Renal cortical epithelial cell (primary cell): Measurements from ENCODE around the gene MPPED2. TPM values are rescaled to one million over a fixed set of nuclear protein-coding genes. Genes with fewer than 3 reads are reported as not detected.
"Not testable (repeated sequence)": the region's sequence is repeated elsewhere in the genome, so short reads cannot be mapped to it uniquely, and the experiment has no call there.

ENCODE experiments used
- DNase-seq: peaks from one replicate; pipeline ENCODE4 v3.0.0-alpha.2; 2011; ENCODE audit warnings: low read depth
- total RNA-seq: library from RNA; depleted of rRNA; stranded (reverse); fragments of >200 nt; gene quantifications from 2 replicates; pipeline ENCODE4 v1.2.3, GENCODE V29; 2014

Gene MPPED2
- total RNA-seq, 1 donor from 2014 or later: 0.10 TPM

- peak; percentile 26 for DNase-seq
Measured at GRCh38 chr11:30579415-30580175, 6.6 kb downstream of the MPPED2 start.

GRCh38 chr11:30578406-30578805 is 7.7 kb downstream of the MPPED2 start:
- no peak for DNase-seq

- DNase-seq: no peak
Measured at GRCh38 chr11:30573951-30574350, 12.2 kb downstream of the MPPED2 start.

GRCh38 chr11:30568931-30569330 is 17.2 kb downstream of the MPPED2 start:
- no peak for DNase-seq

- no peak for DNase-seq
Measured at GRCh38 chr11:30567644-30568043, 18.5 kb downstream of the MPPED2 start.

- DNase-seq: no peak
Measured at GRCh38 chr11:30567120-30567519, 19.0 kb downstream of the MPPED2 start.

GRCh38 chr11:30566482-30566881 is 19.7 kb downstream of the MPPED2 start:
- no peak for DNase-seq

- DNase-seq: no peak
Measured at GRCh38 chr11:30565027-30565426, 21.1 kb downstream of the MPPED2 start.

- DNase-seq: no peak
Measured at GRCh38 chr11:30561691-30562415, 24.3 kb downstream of the MPPED2 start.

GRCh38 chr11:30560206-30561106 is 25.7 kb downstream of the MPPED2 start:
- peak; percentile 47 for DNase-seq

- no peak for DNase-seq
Measured at GRCh38 chr11:30559004-30559403, 27.1 kb downstream of the MPPED2 start.

GRCh38 chr11:30554587-30554986 is 31.6 kb downstream of the MPPED2 start:
- DNase-seq: not testable (repeated sequence)

GRCh38 chr11:30553521-30554110 is 32.5 kb downstream of the MPPED2 start:
- DNase-seq: no peak

- DNase-seq: no peak
Measured at GRCh38 chr11:30552839-30553238, 33.3 kb downstream of the MPPED2 start.

- no peak for DNase-seq
Measured at GRCh38 chr11:30550022-30550542, 36.1 kb downstream of the MPPED2 start.

GRCh38 chr11:30549565-30549964 is 36.6 kb downstream of the MPPED2 start:
- DNase-seq: no peak

- DNase-seq: no peak
Measured at GRCh38 chr11:30546334-30546733, 39.8 kb downstream of the MPPED2 start.

- no peak for DNase-seq
Measured at GRCh38 chr11:30545507-30545906, 40.6 kb downstream of the MPPED2 start.

GRCh38 chr11:30543066-30543465 is 43.1 kb downstream of the MPPED2 start:
- no peak for DNase-seq

- no peak for DNase-seq
Measured at GRCh38 chr11:30540781-30541180, 45.4 kb downstream of the MPPED2 start.

- no peak for DNase-seq
Measured at GRCh38 chr11:30538251-30538650, 47.9 kb downstream of the MPPED2 start.

- no peak for DNase-seq
Measured at GRCh38 chr11:30535818-30536217, 50.3 kb downstream of the MPPED2 start.
